Measurements from ENCODE around the gene NRM. TPM values are rescaled to one million over a fixed set of nuclear protein-coding genes. Genes with fewer than 3 reads are reported as not detected.
"Not testable (repeated sequence)": the region's sequence is repeated elsewhere in the genome, so short reads cannot be mapped to it uniquely, and the experiment has no call there.

The NRM gene
- polyA plus RNA-seq, 6 donors from 2014 or later, result 37.3 to 72.1 (median 45.4) TPM

DNA sequence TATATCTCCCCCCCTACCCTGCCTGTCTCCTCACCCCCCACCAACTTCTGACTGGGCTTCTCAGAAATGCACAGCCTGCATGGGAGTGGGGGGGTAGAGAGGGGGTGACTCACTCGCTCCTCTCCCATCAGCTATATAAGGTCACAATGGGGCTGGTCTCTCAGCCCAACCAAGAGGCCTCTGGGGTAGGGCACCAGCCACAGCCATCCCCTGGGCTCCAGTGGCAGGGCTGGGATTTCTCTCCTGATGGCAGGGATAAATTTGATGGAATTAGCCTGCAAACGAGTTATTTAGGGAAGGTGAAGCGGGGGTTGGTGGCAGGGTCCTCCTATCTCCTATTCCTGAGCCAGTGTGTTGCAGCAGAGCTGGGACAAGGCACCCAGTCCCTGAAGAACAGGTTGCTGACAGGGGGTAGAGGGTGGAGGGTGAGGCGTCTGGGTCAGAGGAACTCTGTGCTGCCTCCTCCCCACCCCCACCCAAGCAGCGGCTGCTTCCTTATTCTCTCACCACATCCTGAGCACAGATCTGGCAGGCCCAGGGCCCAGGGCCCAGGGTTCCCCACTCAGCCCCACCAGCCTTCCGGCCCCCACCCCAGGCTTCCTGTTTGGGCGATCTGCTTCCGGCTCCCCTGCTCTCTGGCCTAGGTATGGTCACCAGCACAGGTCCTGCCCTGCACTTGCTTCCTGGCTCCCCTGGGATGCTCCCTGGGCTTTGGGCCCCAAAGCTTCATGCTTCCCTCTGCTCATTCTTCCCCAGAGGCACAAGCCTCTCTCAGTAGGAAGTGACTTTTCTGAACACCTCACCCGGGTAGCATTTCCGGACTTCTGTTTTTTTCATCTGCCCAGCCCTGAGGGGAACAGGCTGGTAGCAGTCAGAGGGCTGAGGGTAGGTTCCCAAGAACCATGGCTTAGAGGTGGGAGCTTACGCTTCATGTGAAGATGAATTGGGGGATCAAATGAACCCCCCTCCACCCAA is 8.4 kb downstream of the NRM start:
- Mint-ChIP-seq H3K27me3 (no peaks in the 10 kb centered on the region), H3K27ac (peak overlapping the region; percentile 95 to 100 (median 98)), H3K9me3 (peaks cover 0 to 2% (median 0%) of the 10 kb centered on the region in 7 donors), H3K4me1 (peaks cover 46 to 71% (median 58%) of the 10 kb centered on the region in 3 donors), H3K4me3 (peak overlapping the region; percentile 93 to 100 (median 98)), H3K36me3 (peaks cover 0 to 58% of the 10 kb centered on the region in 2 donors)
- peak; percentile 95 for DNase-seq
- ATAC-seq (ENCODE audit: low read depth in 2 of 2), result peak; percentile 73 to 76

DNA sequence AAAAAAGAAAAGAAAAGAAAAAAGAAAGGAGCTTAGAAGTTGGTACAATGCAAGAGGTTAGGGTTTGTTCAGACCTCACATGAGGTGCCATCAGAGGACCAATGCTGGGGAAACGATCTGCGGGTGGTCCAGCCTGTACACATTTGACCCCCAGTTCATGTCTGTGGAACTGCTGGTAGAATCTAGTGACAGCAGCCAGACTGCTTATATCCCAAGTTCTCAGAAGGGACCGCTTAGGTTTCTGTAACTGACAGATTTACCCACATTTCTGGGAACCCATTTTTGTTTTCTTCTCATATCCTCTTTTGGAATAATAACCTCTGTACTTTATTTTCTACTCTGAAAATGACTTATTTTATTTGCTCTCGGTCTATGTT is 9.0 kb downstream of the NRM start:
- Mint-ChIP-seq H3K9me3 (peaks cover 0 to 2% (median 0%) of the 10 kb centered on the region in 7 donors), H3K36me3 (peaks cover 0 to 58% of the 10 kb centered on the region in 2 donors), H3K4me1 (peaks cover 49 to 69% (median 57%) of the 10 kb centered on the region in 3 donors), H3K4me3 (peak overlapping the region; percentile 93 to 100 (median 98)), H3K27ac (peak overlapping the region; percentile 95 to 100 (median 98)), H3K27me3 (no peaks in the 10 kb centered on the region)
- ATAC-seq (ENCODE audit: low read depth in 2 of 2) (no peak), DNase-seq (no peak)

DNA sequence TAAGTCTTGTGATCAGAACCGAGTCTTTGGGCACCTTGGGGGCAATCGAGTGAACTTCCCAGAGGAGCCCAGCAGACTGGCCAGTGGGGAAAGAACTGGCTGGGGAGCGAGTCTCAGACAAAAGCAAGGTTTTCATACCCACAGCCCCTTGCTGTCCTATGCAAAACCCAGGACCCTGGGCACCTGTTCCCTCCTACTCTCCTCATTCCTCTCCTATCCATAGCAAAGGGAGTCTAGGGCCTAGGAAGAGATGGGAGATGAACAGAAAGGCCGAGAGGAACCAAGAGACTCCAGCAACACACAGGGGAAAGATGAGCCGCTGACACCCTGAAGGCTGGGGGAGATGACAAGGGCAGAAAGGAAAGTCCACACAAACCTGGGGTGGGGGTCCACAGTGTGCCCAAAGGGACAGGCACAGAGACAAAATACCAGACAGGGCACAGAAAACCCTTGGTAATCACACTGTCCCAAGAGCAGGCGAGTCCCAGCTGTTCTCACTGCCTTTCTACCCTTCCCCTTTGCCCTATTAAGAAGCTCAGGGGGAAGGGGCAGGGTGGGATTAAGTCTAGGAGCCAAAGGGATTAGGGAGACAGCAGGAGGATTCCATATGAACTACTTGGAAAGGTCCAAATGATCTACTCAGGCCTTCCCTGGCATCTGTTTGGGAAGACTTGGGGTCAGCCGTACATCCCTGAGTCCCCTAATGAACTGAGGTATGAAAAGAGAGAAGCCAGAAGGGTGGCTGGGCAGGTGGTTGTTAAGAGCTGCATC is 10.8 kb downstream of the NRM start:
- Mint-ChIP-seq H3K4me1 (peaks cover 54 to 63% (median 56%) of the 10 kb centered on the region in 3 donors), H3K27ac (peak overlapping the region; percentile 21 to 99 (median 82)), H3K36me3 (peaks cover 8 to 51% of the 10 kb centered on the region in 2 donors), H3K9me3 (no peaks in the 10 kb centered on the region), H3K4me3 (peak overlapping the region; percentile 93 to 100 (median 98)), H3K27me3 (no peaks in the 10 kb centered on the region)
- ATAC-seq (ENCODE audit: low read depth in 2 of 2), result no peak
- no peak for DNase-seq

DNA sequence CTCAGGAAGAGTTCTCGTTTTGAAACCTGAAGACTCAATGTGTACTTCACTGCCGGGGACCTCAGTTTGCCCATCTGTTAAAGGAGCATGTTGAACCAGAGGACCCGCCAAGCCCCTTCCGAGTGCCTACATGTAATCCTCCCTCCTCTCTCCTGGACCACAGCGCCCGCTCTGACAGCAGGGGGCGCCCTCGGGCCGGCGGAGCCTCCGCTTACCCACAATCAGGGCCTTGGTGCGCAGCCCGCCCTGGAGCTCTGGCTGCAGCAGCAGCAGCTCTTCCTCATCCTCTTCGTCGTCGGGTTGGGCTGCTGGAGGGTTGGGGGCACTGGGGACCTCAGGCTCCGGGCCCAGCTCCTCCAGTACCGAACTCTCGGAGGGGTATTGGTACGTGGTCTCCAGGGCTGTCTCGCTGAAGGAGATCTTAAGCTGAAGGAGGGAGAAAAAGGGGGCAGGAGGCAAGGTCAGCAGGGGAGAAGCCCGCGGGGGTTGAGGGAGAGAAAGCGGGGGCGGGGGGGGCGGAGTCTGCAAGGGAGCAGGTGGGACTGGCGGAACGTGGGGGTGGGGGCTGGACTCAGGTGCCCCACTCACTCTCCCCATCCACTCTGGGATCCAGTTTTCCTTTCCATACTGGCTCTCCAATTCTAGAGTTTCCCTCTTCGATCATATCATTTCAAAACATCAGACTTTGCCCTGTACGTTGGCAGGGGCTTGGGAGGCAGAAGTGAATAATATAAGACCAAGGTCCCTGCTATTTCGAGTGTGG is 11.6 kb downstream of the NRM start:
- H3K27ac Mint-ChIP-seq, result peak overlapping the region in 5 of 6 donors; percentile 27 to 95 (median 83)
- peak; percentile 42 to 51 for ATAC-seq (ENCODE audit: low read depth in 2 of 2)
- peaks cover 53 to 58% (median 54%) of the 10 kb centered on the region in 3 donors for H3K4me1 Mint-ChIP-seq
- peaks cover 8 to 44% of the 10 kb centered on the region in 2 donors for H3K36me3 Mint-ChIP-seq
- peak; percentile 91 for DNase-seq
- H3K9me3 Mint-ChIP-seq, result no peaks in the 10 kb centered on the region
- H3K4me3 Mint-ChIP-seq, result peak overlapping the region; percentile 93 to 100 (median 98)
- H3K27me3 Mint-ChIP-seq, result no peaks in the 10 kb centered on the region

DNA sequence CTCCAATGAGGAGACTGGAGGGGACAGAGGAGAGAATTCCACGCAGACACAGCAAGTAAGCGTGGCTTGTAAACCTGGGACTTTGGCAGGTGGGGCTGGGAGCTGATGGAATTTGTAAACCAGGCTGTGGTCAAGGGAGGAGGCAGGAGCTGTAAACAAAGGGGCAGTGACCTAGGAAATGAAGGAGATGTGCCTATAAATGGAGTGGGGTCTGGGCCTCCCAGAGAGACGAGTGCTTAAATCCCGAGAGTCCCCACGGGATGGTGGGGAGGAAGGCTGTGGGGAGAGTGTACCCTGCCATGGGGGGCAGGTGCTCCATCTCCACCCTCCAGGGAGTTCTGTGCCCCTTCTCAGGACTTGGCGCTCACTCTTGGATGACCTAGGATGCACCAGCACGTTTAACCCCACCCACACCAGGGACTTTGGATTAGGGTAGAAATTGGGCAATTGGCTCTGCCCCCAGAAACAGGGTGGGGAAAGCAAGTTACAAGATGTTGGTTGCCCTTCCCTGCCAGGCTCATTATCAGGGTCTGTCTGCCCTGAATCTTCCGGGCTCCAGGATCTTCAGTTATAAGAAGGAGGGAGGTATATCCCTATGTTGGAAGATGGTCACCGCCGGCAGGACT is 14.0 kb downstream of the NRM start:
- no peaks in the 10 kb centered on the region for H3K27me3 Mint-ChIP-seq
- H3K4me3 Mint-ChIP-seq, result peak overlapping the region in 2 of 8 donors; percentile 16 to 21
- H3K9me3 Mint-ChIP-seq, result no peaks in the 10 kb centered on the region
- peak overlapping the region; percentile 26 to 84 (median 70) for H3K27ac Mint-ChIP-seq
- peaks cover 46 to 59% (median 48%) of the 10 kb centered on the region in 3 donors for H3K4me1 Mint-ChIP-seq
- peaks cover 8 to 29% of the 10 kb centered on the region in 2 donors for H3K36me3 Mint-ChIP-seq
- DNase-seq (no peak), ATAC-seq (ENCODE audit: low read depth in 2 of 2) (no peak)

DNA sequence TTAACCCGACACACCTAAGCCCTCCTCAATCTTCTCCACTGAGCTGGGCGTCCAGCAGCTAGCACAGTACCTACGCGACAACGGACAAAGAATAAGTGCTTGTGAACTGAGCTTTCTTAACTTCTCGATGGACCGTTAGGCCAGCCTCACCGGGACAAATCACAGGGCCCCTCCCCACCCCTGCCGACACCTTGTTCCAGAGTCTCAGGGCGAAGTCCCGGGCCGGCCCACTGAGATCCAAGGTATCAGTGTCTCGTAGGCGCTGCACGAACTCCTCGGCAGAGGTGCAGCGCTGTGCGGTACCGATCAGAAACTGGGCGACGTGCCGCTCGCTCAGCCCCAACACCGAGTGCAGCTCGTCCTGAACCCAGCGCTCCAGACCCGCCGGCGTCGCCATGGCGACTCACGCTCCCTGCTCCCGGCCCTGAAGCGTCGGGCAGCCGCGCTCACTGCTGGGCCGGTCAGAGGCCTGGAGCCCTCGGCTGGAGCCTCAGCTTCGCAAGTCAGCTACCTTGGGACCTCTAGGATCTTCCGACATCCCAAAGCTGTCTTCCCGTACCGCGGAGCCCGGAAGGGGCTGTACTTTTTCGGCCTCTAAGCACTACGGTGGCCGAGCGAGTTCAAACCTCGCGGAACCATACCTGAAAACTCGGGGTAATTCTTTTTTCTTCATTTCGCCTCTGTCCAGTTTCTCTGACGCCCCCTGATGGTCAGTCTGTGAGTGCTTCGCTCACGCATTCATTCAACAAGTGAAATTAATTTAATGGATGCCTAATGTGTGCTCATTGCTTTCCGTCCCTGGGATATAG is 18.1 kb downstream of the NRM start, which contains the start of gene DHX16:
Gene DHX16, minus strand, starts transcription at position 562 of the 809 bp plus-strand sequence. Its CDS starts 165 bp downstream, at position 397.
- peaks cover 17 to 21% of the 10 kb centered on the region in 2 donors for H3K36me3 Mint-ChIP-seq
- no peaks in the 10 kb centered on the region for H3K27me3 Mint-ChIP-seq
- peak; percentile 92 for DNase-seq
- H3K27ac Mint-ChIP-seq, result peak within 1 kb of the TSS; percentile 81 to 96 (median 88)
- no peaks in the 10 kb centered on the region for H3K9me3 Mint-ChIP-seq
- peaks cover 27 to 43% (median 32%) of the 10 kb centered on the region in 3 donors for H3K4me1 Mint-ChIP-seq
- H3K4me3 Mint-ChIP-seq, result peak within 1 kb of the TSS; percentile 90 to 97 (median 93)
- ATAC-seq (ENCODE audit: low read depth in 2 of 2), result peak; percentile 82 to 83

DNA sequence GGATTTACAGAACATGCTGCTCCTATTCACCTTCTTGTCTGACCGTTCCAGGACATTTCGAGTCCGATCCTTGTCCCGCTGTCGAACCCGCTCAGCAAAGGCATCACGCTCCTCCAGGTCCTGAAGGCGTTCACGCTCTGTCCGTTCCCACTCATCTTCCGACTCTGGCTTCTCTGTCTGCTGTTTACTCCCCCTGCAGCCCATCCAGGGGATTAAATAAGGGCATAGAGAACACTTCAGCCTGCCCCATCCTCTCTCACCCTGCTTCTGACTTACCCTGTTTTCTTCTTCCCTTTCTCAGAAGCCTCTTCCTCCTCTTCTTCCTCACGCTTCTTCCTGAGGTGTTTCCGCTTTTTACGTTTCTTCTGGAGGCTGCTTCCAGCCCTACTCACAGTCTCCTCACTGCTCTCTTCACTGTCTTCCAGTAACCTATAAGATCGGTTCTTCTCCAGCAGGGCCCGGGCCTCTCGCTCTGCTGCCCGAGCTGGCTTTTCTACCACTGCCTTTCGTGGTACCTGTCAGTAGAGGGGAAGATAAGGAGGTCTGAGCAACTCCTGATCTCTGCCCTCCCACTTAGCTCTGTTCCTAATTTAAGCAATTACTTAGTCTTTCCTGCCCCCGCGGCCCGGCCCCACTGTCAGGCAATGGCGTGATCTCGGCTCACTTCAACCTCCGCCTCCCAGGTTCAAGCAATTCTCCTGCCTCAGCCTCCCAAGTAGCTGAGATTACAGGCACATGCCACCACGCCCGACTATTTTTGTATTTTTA is 19.8 kb downstream of the NRM start:
- Mint-ChIP-seq H3K36me3 (peaks cover 12 to 14% of the 10 kb centered on the region in 2 donors), H3K9me3 (no peaks in the 10 kb centered on the region), H3K4me3 (peak overlapping the region; percentile 48 to 93 (median 82)), H3K27me3 (no peaks in the 10 kb centered on the region), H3K4me1 (peaks cover 21 to 33% (median 24%) of the 10 kb centered on the region in 3 donors), H3K27ac (peak overlapping the region in 3 of 6 donors; percentile 45 to 77 (median 71))
- no peak for DNase-seq
- no peak for ATAC-seq (ENCODE audit: low read depth in 2 of 2)

DNA sequence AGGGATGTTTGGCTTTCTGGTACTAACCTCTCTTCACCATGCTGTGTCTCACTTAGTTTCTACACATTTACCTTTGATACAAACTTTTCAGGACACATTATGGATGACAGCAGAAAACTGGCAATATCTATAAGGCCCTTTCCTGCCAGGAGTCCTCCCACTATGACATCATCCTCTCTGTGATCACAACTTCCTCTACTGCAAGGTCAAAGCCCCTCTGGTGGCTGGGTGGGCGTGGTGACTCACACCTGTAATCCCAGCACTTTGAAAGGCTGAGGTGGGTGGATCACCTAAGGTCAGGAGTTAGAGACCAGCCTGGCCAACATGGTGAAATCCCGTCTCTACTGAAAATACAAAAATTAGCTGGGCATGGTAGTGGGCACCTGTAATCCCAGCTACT is 24.5 kb downstream of the NRM start:
- not testable (repeated sequence) for DNase-seq; ATAC-seq (ENCODE audit: low read depth in 2 of 2); H3K27me3 Mint-ChIP-seq; H3K4me3 Mint-ChIP-seq; H3K9me3 Mint-ChIP-seq
- Mint-ChIP-seq H3K4me1 (peaks cover 9 to 17% (median 11%) of the 10 kb centered on the region in 3 donors), H3K36me3 (peaks cover 27 to 40% of the 10 kb centered on the region in 2 donors), H3K27ac (peak overlapping the region in 2 of 6 donors; percentile 15 to 30)

DNA sequence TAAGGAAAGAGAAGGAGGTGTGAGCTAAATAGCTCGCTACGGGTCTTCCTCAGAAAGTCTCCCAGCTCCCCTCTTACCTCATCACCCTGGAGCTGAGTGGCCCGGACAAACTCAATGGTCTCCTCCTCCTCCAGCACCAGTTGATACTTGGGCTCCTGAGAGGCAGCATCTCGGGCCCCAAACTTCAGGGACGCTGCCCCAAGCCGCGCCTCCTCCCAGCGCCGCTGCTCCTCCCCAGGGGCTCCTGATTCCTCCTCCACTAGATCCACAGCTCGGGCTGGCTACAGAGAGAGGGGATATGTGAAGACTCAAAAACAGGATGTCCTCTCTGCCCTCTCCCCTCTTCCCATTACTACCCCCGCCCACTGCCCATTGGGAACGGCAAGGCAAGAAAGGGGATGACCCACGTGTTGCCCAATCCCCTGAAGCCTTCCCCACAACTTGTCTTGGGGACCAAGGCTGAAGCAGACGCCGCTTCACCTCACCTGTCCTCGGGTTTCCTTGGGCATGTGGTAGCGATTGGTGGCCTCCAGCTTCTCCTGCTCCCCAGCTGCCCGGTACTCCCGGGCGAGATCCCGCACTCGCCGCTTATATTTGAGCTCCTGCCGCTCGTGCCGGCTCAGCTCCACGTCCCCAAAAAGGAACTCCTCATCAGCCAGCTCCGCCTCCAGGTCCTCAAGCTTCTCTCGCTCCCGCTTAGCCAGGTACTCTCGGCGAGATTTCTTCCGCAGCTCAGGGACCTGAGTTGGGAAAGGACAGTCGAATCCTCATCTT is 25.6 kb downstream of the NRM start:
- Mint-ChIP-seq H3K36me3 (peaks cover 22 to 32% of the 10 kb centered on the region in 2 donors), H3K27ac (no peak overlapping the region), H3K4me3 (no peak overlapping the region), H3K9me3 (no peaks in the 10 kb centered on the region), H3K4me1 (peaks cover 0 to 6% (median 4%) of the 10 kb centered on the region in 3 donors), H3K27me3 (no peaks in the 10 kb centered on the region)
- DNase-seq (no peak), ATAC-seq (ENCODE audit: low read depth in 2 of 2) (no peak)

DNA sequence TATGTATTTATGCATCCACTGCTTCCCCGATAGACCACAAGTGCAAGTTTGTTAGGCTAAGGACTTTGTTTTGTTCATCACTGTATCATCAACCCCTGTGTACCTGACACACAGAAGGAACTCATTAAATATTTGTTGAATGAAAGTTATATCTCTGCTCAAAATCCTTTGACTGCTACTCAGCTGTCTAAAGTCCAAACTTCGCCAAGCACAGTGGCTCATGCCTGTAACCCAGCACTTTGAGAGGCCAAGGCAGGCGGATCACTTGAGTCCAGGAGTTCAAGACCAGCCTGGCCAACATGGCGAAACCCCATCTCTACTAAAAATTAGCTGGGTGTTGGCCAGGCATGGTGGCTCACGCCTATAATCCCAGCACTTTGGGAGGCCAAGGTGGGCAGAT is 32.9 kb downstream of the NRM start:
- not testable (repeated sequence) for ATAC-seq (ENCODE audit: low read depth in 2 of 2); H3K4me3 Mint-ChIP-seq; H3K9me3 Mint-ChIP-seq; H3K27me3 Mint-ChIP-seq; DNase-seq; H3K4me1 Mint-ChIP-seq; H3K27ac Mint-ChIP-seq
- peaks cover 26 to 66% of the 10 kb centered on the region in 2 donors for H3K36me3 Mint-ChIP-seq
